Measurements from ENCODE around the gene RBM26. TPM values are rescaled to one million over a fixed set of nuclear protein-coding genes. Genes with fewer than 3 reads are reported as not detected.
A peak's percentile ranks its signal among the peaks of the same experiment; 100 is the strongest.

The RBM26 gene
- total RNA-seq, 4 donors from 2014 or later = 54.7 to 67.5 (median 56.8) TPM

- intact Hi-C loops (cut with DNase I) = no loop called here
- TF ChIP-seq CTCF (IDR thresholded peaks at IDR 0.05) (no peak), POLR2A (IDR thresholded peaks at IDR 0.05) (no peak)
- 77 to 83% methylated on average over 3 of the region's 3 CpGs for WGBS, 2 donors
These were observed 91.4 kb downstream of the RBM26 start for GRCh38 chr13:79314652-79315051.

GRCh38 chr13:79312340-79312855 is 93.7 kb downstream of the RBM26 start:
- Histone ChIP-seq H3K4me1 (peaks cover 9 to 16% of the 10 kb centered on the region in 2 donors), H3K27me3 (no peaks in the 10 kb centered on the region), H3K27ac (peak overlapping the region in 1 of 3 donors; percentile 6), H3K4me3 (replicated peaks in 1 of 3) (no peak overlapping the region), H3K9me3 (no peaks in the 10 kb centered on the region), H3K36me3 (no peaks in the 10 kb centered on the region)
- no peak for DNase-seq
- no peak for TF ChIP-seq POLR2A (IDR thresholded peaks at IDR 0.05)
- no peak for TF ChIP-seq CTCF (IDR thresholded peaks at IDR 0.05)
- intact Hi-C loops (cut with DNase I) = no loop called here
- WGBS, 2 donors = 70 to 86% methylated on average over 2 of the region's 2 CpGs

More at GRCh38 chr13:79314652-79315051, 91.4 kb downstream of the RBM26 start:
- Histone ChIP-seq H3K4me3 (replicated peaks in 1 of 3) (no peak overlapping the region), H3K27me3 (no peaks in the 10 kb centered on the region), H3K4me1 (peaks cover 9 to 12% of the 10 kb centered on the region in 2 donors), H3K9me3 (no peaks in the 10 kb centered on the region), H3K36me3 (no peaks in the 10 kb centered on the region), H3K27ac (no peak overlapping the region)
- DNase-seq = no peak

GRCh38 chr13:79311386-79311785 is 94.7 kb downstream of the RBM26 start:
- TF ChIP-seq CTCF (IDR thresholded peaks at IDR 0.05) = no peak
- TF ChIP-seq POLR2A (IDR thresholded peaks at IDR 0.05) = no peak
- Histone ChIP-seq H3K27ac (no peak overlapping the region), H3K9me3 (no peaks in the 10 kb centered on the region), H3K4me3 (replicated peaks in 1 of 3) (no peak overlapping the region), H3K4me1 (peaks cover 9 to 16% of the 10 kb centered on the region in 2 donors), H3K36me3 (no peaks in the 10 kb centered on the region), H3K27me3 (no peaks in the 10 kb centered on the region)
- WGBS, 2 donors = 65 to 68% methylated on average over 3 of the region's 3 CpGs
- intact Hi-C loops (cut with DNase I) = no loop called here
- no peak for DNase-seq

- 83 to 89% methylated on average over 9 of the region's 9 CpGs for WGBS, 2 donors
- H3K9me3 ChIP-seq = no peaks in the 10 kb centered on the region
- peaks cover 9 to 16% of the 10 kb centered on the region in 2 donors for H3K4me1 ChIP-seq
- DNase-seq = no peak
- H3K27me3 ChIP-seq = no peaks in the 10 kb centered on the region
- TF ChIP-seq CTCF (IDR thresholded peaks at IDR 0.05) (no peak), POLR2A (IDR thresholded peaks at IDR 0.05) (no peak)
- H3K27ac ChIP-seq = no peak overlapping the region
- intact Hi-C loops (cut with DNase I) = no loop called here
- H3K4me3 ChIP-seq (replicated peaks in 1 of 3) = no peak overlapping the region
- no peaks in the 10 kb centered on the region for H3K36me3 ChIP-seq
These were observed 96.4 kb downstream of the RBM26 start for GRCh38 chr13:79309690-79310089.

- intact Hi-C loops (cut with DNase I) = no loop called here
- WGBS, 2 donors = 54 to 59% methylated on average over 8 of the region's 8 CpGs
- peaks cover 9 to 15% of the 10 kb centered on the region in 2 donors for H3K4me1 ChIP-seq
- no peaks in the 10 kb centered on the region for H3K36me3 ChIP-seq
- no peak overlapping the region for H3K4me3 ChIP-seq (replicated peaks in 1 of 3)
- H3K27me3 ChIP-seq = no peaks in the 10 kb centered on the region
- TF ChIP-seq CTCF (IDR thresholded peaks at IDR 0.05) = no peak
- TF ChIP-seq POLR2A (IDR thresholded peaks at IDR 0.05) = no peak
- H3K27ac ChIP-seq = no peak overlapping the region
- peak; percentile 15 to 35 for DNase-seq
- no peaks in the 10 kb centered on the region for H3K9me3 ChIP-seq
These were observed 98.2 kb downstream of the RBM26 start for GRCh38 chr13:79307866-79308298.

All from thyroid gland (tissue), 4 donors.